NCI-H524 (cell line): ENCODE measurements around the gene RDX.
A peak's percentile ranks its signal among the peaks of the same experiment; 100 is the strongest.

ENCODE experiments used
- DNase-seq, 2 experiments: peaks; one replicate each; lab custom pipeline; 2025; lab: John Stamatoyannopoulos, UW

Gene RDX

DNA sequence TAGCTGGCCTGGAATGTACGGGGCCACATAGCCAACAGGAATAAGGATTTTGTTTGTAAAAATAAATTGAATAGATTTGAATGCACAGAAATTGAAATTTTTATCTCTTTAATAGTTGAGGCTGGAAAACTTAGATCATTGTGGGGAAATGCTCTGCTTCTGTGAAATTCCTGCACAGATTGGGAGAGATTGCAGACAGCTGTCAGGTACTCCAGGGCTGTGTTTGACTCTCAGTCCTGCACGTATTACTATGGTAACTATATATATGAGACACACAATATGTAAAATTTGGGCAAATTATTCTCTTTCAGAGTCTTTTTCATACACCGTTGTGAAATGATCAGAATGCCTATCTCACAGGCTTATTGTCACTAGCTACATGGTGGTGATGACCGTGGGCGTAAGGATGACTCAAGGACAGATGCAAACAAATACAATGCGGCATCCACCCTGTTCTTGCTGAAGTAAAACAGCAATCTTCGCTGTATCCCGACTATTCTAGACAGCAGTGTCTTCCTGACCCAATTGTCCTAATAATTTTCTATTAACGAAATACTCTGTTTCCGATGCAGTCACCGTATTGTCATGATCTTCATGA lies 123.8 kb downstream of the RDX start:
- peak in 1 of 2 experiments; percentile 7 for DNase-seq

DNA sequence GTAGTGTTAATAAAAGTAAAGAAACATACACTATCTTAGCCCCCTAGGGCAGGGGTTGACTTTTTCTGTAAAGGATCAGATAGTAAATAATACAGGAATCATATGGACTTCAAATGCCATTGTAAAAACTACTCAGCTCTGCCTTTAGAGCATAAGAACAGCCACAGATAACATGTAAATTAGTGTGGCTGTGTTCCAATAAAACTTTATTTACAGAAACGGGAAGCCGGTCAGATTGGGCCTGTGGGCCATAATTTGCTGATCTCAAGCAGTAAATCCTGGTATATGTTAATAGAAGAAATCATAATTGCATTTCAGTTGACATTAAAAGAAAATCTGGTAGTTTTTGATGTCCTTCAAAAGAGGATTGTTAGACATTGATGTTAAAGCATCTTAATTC lies 126.7 kb downstream of the RDX start:
- no peak for DNase-seq

DNA sequence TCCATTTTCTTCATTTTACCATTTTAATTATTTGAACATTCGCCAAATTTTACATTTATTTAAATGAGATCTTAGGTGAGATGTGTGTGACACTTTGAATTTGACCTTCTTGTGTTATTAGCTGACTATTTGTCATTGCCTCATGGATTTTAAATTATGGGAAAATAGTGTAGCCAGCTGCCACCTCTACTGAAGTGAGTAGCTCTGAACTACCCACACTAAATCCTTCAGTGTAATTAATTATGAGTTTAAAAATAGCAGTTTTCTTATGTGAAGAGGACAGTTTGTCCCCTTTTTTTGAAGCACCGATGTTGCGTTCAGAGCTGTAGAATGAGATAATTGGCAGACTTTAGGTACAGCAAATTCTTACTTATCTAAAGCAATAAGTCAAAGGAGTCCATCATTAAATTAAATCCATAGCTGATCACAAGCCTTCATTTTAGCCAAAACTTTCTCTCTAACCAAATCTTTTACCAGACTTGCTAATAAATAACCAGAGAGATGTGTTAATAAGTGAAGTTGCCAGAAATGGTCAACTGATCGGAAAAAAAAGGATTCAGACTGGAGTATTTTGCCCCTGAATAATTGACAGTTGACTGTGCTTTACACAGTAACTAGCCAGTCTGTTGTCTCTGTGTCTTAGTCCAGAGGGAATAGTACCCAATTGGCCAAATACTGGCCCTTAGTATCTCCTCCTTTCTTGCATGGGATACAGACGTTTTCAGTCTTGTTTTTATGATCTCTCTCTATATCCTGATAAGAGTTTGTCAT lies 128.2 kb downstream of the RDX start:
- no peak for DNase-seq

DNA sequence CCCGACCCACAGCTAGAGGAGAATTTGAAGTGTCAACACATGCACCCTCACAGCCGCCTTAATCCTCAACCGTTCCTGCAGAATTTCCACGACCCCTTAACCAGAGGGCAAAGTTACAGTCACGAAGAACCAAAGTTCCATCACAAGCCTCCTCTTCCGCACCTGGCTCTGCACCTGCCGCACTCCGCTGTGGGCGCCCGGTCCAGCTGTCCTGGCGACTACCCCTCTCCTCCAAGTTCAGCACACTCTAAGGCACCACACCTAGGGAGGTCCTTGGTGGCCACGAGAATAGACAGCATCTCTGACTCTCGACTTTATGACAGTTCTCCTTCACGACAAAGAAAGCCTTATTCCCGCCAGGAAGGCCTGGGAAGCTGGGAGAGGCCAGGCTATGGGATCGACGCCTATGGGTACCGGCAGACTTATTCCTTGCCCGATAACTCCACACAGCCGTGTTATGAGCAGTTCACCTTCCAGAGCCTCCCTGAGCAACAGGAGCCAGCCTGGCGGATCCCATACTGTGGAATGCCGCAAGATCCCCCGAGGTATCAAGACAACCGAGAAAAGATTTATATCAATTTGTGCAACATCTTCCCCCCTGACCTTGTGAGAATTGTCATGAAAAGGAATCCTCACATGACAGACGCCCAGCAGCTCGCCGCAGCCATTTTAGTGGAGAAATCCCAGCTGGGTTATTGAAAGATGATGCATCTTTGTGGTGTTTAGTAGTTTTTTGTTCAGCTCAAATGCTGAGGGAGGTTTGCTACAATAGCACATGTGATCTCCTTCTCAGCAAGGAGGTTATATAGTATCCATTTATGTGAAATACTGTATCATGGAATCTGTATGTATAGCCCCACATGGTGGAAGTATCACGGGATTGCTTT lies 131.1 kb downstream of the RDX start:
- no peak for DNase-seq

DNA sequence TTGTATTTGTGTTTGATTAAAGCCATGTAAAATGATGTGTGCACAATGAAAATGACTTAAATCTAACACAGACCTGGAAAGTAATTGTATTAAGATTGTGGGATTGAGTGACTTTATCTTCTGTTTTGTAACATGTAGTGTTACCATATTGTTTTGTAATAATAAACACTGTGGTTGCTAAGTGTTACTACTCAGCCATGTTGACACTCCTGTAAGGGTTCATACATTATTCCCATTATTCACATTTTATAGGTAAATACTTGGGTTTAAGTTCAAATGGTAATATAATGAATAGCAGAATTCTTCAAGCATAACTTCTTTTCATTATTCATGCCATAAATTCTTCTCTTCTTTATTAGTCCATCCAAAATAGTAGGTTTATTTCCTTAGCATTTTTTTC lies 134.2 kb downstream of the RDX start:
- no peak for DNase-seq

DNA sequence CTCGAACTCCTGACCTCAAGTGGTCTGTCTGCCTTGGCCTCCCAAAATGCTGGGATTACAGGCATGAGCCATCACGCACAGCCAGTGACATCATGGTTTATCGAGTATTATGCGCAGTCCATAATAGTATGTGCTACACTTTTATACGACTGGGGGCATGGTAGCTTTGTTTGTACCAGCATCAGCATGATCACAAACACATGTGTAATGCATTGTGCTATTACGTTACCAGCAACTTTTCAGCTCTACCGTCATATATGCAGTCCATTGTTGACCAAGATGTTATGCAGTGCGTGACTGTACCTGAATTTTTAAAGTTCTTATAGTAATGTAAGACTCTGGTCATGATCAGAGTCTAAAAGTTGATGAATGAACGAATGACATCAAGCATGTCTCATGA lies 135.4 kb downstream of the RDX start:
- DNase-seq = no peak

DNA sequence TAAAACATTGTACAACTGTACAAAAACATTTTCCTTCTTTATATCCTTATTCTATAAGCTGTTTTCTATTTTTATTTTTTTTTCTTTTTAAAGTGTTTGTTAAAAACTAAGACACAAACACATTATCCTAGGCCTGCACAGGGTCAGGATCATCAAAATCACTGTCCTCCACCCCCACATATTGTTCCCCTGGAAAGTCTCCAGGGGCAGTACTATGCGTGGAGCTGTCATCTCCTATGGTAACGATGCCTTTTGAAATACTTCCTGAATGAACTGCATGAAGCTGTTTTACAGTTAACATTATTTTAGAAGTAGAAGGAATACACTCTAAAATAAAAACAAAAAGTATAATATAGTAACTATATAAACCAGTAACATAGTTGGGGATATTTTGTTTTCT lies 136.0 kb downstream of the RDX start:
- no peak for DNase-seq

DNA sequence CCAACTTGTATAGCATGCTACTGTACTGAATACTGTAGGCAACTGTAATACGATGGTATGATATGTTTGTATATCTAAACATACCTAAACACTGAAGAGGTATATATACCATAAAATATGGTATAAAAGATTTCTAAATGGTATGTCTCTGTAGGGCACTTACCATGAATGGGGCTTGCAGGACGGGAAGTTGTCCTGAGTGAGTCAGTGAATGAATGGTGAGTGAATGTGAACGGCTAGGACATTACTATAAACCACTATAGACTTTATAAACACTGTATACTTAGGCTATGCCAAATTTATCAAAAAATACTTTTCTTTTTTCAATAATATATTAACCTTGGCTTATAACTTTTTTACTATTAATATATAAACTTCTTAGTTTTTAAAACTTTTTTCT lies 136.4 kb downstream of the RDX start:
- DNase-seq = no peak

DNA sequence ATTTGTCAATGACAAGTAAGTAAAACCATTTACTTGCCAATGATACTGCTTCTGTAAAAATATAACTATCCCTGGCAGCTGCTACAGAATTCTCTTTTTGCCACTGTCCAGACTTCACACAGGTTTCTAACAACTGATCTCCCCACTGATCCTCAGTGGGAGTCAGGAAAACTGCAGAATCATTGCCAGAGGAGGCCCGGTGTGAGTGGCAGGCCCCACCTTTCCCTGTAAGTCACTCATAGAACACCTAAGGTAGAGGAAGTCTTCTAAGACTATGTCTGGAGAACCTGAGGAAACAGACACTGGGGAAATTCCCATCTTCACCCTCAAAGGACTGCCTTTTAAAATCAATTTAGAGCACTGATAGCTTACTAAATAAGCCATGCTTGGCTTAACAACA lies 136.9 kb downstream of the RDX start:
- no peak for DNase-seq

DNA sequence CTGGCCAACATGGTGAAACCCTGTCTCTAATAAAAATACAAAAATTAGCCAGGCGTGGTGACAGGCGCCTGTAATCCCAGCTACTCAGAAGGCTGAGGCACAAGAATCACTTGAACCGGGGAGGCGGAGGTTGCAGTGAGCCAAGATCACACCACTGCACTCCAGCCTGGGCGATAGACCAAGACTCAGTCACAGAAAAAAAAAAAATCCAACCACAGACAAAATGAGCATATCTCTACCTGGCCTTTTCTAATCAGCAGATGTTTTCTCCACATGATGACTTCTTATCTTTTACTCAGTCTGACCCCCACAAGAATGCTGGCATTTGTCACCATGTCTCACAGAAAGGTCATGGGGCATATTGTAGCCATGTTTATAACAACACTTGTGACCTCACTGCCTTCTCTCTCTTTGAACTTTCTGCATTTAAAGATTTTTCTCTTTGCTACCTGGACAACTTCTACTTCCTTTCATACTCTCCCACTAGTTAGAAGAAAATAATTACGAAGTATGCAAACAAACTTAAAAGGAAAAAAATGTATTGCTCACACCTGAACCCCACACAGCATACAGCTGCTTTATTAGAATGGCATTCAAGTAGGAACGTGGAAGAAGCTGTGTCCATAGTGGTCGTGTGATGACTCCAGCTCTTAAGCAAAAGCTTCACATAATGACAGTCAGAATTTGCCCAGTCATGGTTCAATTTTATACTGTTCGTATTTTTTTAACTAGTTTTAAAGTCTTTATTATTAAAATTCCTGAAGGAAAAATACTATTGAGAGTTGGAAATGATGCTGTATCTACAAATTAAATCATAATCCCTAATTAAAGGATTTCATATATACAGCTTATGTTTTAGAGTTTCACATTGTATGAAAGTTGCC lies 137.9 kb downstream of the RDX start:
- DNase-seq = no peak

DNA sequence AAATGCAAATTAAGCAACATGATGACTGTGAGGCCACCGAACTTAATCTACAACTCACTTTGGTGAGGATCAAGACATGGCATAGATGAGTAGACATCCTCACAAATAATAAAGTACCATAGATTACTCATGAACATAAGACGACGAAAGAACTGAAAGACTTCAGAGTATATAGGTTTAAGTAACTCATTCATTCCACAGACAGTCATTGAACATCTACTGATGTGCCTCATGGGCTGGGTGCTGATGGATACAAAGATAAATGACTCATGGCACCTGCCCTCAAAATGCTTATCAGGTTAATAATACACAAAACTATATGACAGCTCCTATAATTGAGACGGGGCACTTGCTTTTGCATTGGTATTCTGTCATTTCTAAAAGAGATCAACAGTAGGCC lies 139.9 kb downstream of the RDX start:
- DNase-seq = no peak

DNA sequence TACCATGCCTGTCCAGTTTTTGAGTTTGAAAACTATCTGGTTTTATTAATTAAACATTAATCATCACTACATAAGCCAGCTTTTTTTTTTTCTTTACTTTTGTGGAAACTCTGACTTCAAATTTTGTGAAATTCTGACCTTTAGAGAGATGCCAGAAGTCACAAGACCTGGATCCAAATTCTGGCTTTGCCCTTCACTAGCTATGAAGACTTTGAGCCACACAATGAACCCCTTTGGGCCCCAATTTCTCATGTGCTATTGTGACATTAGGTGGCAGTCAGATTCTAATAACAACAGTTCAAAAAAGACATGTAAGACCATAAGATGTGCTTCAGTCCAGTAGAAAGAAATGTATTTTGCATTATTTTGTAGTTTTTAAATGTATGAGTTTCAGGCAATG lies 142.9 kb downstream of the RDX start:
- DNase-seq = no peak

DNA sequence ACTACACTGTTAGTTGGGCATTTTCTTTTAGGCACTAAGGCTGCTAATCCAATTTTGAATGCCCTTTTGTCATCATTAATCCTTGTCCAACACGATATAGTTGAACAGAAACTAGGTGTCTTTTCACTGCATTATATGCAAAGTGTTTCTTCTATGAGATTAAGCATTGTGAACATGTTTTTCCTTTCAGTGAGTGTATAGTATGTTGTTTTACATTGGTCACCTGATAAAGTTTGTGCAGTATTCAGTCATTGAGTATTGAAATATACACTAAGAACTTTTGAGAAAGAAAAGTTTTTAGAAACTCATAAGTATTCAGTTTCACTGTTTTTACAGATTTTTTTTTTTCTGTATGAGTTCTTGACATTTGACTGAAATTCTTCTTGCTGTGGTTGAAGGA lies 144.2 kb downstream of the RDX start:
- DNase-seq = no peak

DNA sequence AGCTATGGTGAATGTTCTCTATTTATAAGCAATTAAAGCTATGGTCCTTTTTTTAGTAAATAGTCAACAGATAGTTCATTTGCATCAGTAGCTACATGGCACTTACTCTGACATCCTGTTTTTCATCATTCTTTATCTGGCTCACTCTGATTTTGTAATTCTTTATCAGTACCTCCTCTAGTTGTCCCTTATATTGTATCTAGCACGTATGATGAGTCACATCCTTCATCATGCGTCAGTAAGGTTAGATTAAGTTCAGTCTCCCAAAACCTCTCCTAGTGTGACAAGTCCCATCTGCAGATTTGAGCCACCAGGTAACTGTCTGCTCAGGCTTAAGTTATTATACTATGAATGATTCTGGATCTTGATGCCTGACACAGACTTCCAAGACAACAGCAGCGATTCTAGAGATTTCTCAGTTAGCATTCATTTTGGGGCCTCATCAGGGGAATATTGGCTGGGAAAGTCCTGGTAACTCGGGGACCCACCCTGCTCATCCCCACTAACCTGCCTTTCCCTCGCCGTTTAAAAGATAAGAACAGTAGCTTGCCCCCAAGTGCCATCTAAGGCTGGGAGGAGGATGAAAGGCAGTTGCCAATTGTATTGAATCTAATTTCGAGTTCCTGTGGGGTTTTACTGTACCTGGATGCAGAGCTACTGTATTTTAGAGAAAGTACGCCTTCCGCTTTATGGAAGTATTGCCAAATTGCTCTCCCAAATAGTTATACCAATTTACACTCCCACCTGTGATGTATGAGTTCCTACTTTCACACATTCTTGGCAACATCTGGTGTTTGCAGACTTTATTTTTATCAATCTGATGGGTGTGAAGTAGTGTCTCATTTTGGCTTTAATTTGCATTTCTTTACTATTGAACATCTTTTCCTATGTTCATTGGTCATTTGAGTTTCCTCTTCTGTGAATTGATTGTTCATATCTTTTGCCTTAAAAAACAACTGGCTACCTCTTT lies 147.4 kb downstream of the RDX start:
- no peak for DNase-seq

DNA sequence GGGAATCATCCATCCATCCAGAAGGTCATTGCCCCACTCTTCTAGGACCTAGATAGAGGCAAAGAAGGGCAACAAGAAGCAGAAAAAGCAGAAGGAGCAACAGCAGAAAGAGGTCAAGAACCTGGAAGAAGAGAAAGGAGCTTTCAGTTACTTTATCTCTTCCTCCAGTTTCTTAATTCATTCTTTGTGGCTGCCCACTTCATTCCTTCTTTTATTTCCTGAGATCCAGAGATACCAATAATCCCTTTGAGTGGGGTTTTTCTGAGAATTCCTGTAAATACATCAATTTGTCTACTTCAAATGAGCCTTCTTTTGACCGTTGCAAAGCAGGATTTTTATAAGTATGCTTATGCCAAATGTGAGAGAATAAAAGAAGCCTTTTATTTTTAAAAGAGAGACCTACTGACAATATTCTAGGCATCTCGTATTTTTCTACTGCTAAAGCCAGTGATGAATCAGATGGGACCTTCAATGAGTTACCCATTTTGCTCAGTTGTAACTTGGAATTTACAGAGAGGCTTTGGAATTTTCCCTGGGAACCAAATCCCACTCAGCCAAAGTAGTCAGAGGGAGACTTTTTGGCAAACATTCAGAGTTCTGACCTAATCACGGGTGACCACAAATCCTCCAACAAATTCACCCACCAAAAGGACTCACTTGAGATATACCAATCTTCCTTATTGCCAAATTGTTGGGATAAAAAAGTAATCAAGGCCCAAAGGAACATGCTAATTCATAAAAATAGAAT lies 148.3 kb downstream of the RDX start:
- no peak for DNase-seq

DNA sequence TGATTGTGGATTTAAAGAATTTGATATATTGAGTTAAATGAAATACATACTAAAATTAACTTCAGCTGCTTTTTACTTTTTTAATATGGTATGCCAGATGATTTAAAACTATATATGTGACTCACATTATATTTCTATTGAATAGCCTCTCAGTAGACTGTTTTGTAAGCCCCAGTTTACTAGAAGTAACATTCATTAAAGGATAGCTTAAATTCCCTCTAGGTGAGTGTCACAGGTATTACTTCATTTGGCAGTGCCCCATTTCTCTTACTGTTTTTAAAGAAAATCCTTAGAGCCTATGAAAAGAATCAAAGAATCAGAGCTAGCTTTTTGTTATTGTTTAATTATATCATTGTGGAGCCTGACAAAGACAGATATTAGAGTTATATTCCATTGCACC lies 154.6 kb downstream of the RDX start:
- no peak for DNase-seq

DNA sequence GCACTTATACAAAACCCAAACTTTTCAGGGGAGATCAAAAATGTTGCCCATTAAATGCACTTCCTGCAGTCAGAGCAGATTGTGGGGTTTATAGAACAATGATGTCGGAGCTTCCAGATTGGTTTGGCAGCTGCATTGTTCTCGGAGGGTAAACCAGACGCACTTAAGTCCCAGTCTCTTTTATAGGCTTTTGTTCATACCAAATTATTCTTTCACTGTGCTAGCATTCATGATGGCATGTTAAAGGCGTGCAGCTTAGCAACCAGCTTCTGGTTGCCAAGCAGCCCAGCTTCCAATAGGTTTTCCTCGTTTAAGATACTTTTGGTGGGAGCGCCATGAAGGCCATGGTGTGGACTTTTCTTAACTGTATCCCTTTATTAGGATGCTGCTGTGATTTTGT lies 162.3 kb downstream of the RDX start:
- DNase-seq = peak; percentile 69 to 79

DNA sequence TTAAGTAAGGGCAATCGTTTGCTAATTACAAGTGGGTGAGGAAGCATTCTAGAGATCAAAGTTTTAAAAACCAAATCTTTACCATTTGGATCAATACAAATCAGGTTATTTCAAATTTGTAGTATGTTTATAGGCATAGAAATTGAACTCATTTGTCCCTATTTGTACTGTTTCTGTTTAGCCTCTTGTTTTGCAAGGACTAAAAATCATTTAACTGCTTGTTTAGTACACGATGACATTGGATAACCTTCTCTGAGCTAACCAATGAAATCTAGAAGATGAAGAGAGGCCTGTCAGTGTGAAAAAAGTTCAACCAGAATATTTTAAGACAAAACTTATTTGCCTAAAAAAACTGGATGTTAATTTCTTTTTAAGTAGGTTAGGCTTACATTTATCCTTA lies 163.3 kb downstream of the RDX start:
- peak in 1 of 2 experiments; percentile 7 for DNase-seq

DNA sequence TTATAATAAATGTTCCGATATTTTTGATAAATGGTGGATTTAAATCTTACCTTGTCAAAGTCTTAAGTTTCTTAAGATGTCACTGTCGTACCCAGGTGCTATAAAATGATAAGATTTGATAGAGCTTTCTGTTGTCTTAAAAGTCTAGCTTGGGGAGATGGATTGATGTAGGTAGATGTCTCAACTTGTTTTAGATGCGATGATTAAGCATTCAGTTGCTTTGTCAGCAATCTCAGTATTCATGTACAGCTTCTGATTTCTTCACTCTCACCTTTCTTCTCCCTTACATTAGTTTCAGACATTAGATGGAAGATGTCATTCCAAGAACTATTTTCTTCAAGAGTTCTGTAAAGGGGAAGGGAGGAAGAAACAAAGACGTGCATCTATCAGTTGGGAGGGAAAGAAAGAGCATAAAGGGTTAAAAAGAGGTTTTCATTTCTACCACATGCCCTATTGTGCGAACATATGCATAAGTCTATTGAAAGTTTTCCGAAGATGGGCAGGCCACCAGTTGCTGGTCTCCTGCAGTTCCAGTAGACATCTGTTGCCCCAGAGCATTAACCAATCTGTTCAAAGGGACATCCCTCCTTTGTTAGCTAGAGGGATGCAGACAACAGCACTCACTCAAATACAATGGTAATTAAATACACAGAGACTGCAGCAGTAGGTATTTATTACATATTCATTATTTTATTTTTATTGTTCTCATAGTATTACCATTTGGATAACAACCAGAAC lies 164.9 kb downstream of the RDX start:
- DNase-seq = peak; percentile 84 to 94
